Kidney (tissue), 14 donors: Measurements from ENCODE around the gene LCE3A. TPM values are rescaled to one million over a fixed set of nuclear protein-coding genes. Genes with fewer than 3 reads are reported as not detected.

Source experiments
- DNase-seq, 5 donors: peaks; one replicate each; pipeline ENCODE4 v3.0.0-alpha.2; 2013 to 2020
- FAIRE-seq: peaks from 2 replicates; lab custom pipeline; 2012; peaks lifted over from hg19 to GRCh38; lab: Jason Lieb, UNC
- H3K27ac ChIP-seq, 2 donors: one replicate each; pipeline ENCODE4 v1.7.0; 2013; ENCODE audit warnings: low read depth in 2 of 2, low read length in 2 of 2, inconsistent platforms in 1 of 2
- H3K27me3 ChIP-seq: one replicate; pipeline ENCODE4 v1.7.1; 2013; ENCODE audit warnings: low read length, inconsistent platforms; ENCODE audit not compliant: control insufficient read depth, insufficient read depth
- H3K36me3 ChIP-seq, 3 donors: one replicate each; pipeline versions ENCODE4 v1.7.0 to v1.7.1; 2013; ENCODE audit warnings: low read length in 3 of 3, control low read depth in 1 of 3, inconsistent platforms in 1 of 3; ENCODE audit not compliant: insufficient read depth in 3 of 3, control insufficient read depth in 2 of 3
- H3K4me1 ChIP-seq, 3 donors: one replicate each; pipeline versions ENCODE4 v1.7.0 to v1.7.1; 2013; ENCODE audit warnings: low read length in 3 of 3, inconsistent platforms in 1 of 3, low read depth in 1 of 3; ENCODE audit not compliant: control insufficient read depth in 2 of 3, insufficient read depth in 2 of 3
- H3K4me3 ChIP-seq, 3 donors: one replicate each; pipeline versions ENCODE4 v1.7.0 to v1.8.1; 2013; ENCODE audit warnings: low read length in 3 of 3, control low read depth in 1 of 3, inconsistent platforms in 1 of 3
- H3K9ac ChIP-seq, 3 donors: one replicate each; pipeline versions ENCODE4 v1.7.0 to v1.7.1; 2013; ENCODE audit warnings: low read length in 3 of 3, control low read depth in 1 of 3, inconsistent platforms in 1 of 3
- H3K9me3 ChIP-seq, 3 donors: one replicate each; pipeline versions ENCODE4 v1.7.0 to v1.7.1; 2013; ENCODE audit warnings: low read length in 3 of 3, control low read depth in 1 of 3, inconsistent platforms in 1 of 3; ENCODE audit not compliant: control insufficient read depth in 2 of 3, insufficient read depth in 1 of 3
- CTCF ChIP-seq: IDR thresholded peaks from 3 replicates; pipeline ENCODE4 v1.5.1; 2012; ENCODE audit warnings: mild to moderate bottlenecking, moderate library complexity, borderline replicate concordance; ENCODE audit not compliant: insufficient read depth; ENCODE audit errors: extremely low read depth
- intact Hi-C: fragments of 100-400 bp; cut with DNase I; formaldehyde crosslinking; loops from one replicate; pipeline ENCODE4 v1.11.1; 2022
- polyA plus RNA-seq: library from polyadenylated mRNA; stranded (reverse); fragments of 350-450 nt; fragmentation: Illumina TruSeq; extraction: RNeasy Lipid Tissue Mini Kit (QIAGEN cat#74804); gene quantifications from one replicate; pipeline ENCODE4 v1.2.3, GENCODE V29; 2014; ENCODE audit warnings: low read depth, low replicate concordance; ENCODE audit not compliant: insufficient read depth
- total RNA-seq: library from RNA; stranded (reverse); fragmentation: NEBNext Ultra II Directional; extraction: Animal tissue kit (Norgen Biotek cat#: 25700); gene quantifications from one replicate; pipeline ENCODE4 v1.2.1, GENCODE V29; 2021
- donor health status: control.
- donor health status: control.
- donor health status: control.
- donor health status: control.
- donor health status: control.
- donor health status: DM: yes; HTN: yes; CAD: no.
- donor health status: Normal renal cell carcinoma (clear cell type).

The LCE3A gene
- total and polyA plus RNA-seq, 2 donors from 2014 or later, result not detected

GRCh38 chr1:152646656-152647055 lies 23.8 kb upstream of the LCE3A start:
- Histone ChIP-seq H3K4me3 (no peak overlapping the region), H3K27ac (no peak overlapping the region), H3K27me3 (no peaks in the 10 kb centered on the region), H3K9me3 (no peaks in the 10 kb centered on the region), H3K36me3 (no peaks in the 10 kb centered on the region), H3K9ac (no peak overlapping the region), H3K4me1 (no peaks in the 10 kb centered on the region)
- FAIRE-seq (no peak), DNase-seq (no peak)
- TF ChIP-seq CTCF, result no peak
- intact Hi-C loops, result no loop called here

- H3K9ac ChIP-seq, result no peak overlapping the region
- intact Hi-C loops, result no loop called here
- no peak overlapping the region for H3K27ac ChIP-seq
- H3K4me3 ChIP-seq, result no peak overlapping the region
- DNase-seq (no peak), FAIRE-seq (no peak)
- no peak for TF ChIP-seq CTCF
- H3K27me3 ChIP-seq, result no peaks in the 10 kb centered on the region
- H3K4me1 ChIP-seq, result no peaks in the 10 kb centered on the region
- no peaks in the 10 kb centered on the region for H3K36me3 ChIP-seq
- no peaks in the 10 kb centered on the region for H3K9me3 ChIP-seq
Measured at GRCh38 chr1:152645146-152645545, 22.2 kb upstream of the LCE3A start.

- Histone ChIP-seq H3K36me3 (no peaks in the 10 kb centered on the region), H3K9me3 (no peaks in the 10 kb centered on the region), H3K4me1 (no peaks in the 10 kb centered on the region), H3K27me3 (no peaks in the 10 kb centered on the region), H3K9ac (no peak overlapping the region), H3K4me3 (no peak overlapping the region), H3K27ac (no peak overlapping the region)
- DNase-seq, result no peak
- no peak for TF ChIP-seq CTCF
- no peak for FAIRE-seq
- intact Hi-C loops, result no loop called here
Measured at GRCh38 chr1:152643945-152644344, 21.0 kb upstream of the LCE3A start.

- peaks cover 0 to 8% (median 4%) of the 10 kb centered on the region in 3 donors for H3K9me3 ChIP-seq
- no peak overlapping the region for H3K27ac ChIP-seq
- no peaks in the 10 kb centered on the region for H3K27me3 ChIP-seq
- no peaks in the 10 kb centered on the region for H3K4me1 ChIP-seq
- no peaks in the 10 kb centered on the region for H3K36me3 ChIP-seq
- no peak overlapping the region for H3K9ac ChIP-seq
- intact Hi-C loops, result no loop called here
- DNase-seq (no peak), FAIRE-seq (no peak)
- no peak for TF ChIP-seq CTCF
- H3K4me3 ChIP-seq, result no peak overlapping the region
Measured at GRCh38 chr1:152640351-152640750, 17.4 kb upstream of the LCE3A start.
